Subcutaneous adipose tissue (tissue), 4 donors: Measurements from ENCODE around the gene ATG101. TPM values are rescaled to one million over a fixed set of nuclear protein-coding genes. Genes with fewer than 3 reads are reported as not detected.

Experiments used
- CTCF ChIP-seq: fragments of 450-650 bp; IDR thresholded peaks from one replicate; pipeline ENCODE4 v1.5.1; 2016; ENCODE audit warnings: low read depth, mild to moderate bottlenecking, control low read depth, antibody characterized with exemption, moderate library complexity
- total RNA-seq, 4 donors: library from RNA; depleted of rRNA; stranded (reverse); fragments of >200 nt; gene quantifications; one replicate each; pipeline ENCODE4 v1.1.0, GENCODE V29; 2016

Gene ATG101
- total RNA-seq, 4 donors from 2014 or later = 16.3 to 29.9 (median 26.5) TPM

- no peak for TF ChIP-seq CTCF
Observed at GRCh38 chr12:52043386-52044212, 26.2 kb upstream of the ATG101 start.

- TF ChIP-seq CTCF = no peak
Observed at GRCh38 chr12:52044292-52044983, 25.3 kb upstream of the ATG101 start.

- no peak for TF ChIP-seq CTCF
Observed at GRCh38 chr12:52045794-52046199, 24.0 kb upstream of the ATG101 start.

GRCh38 chr12:52046859-52047258, 22.9 kb upstream of the ATG101 start:
- TF ChIP-seq CTCF = no peak

GRCh38 chr12:52049286-52049685, 20.5 kb upstream of the ATG101 start:
- no peak for TF ChIP-seq CTCF

- no peak for TF ChIP-seq CTCF
Observed at GRCh38 chr12:52049688-52050087, 20.1 kb upstream of the ATG101 start.

- no peak for TF ChIP-seq CTCF
Observed at GRCh38 chr12:52050116-52050757, 19.5 kb upstream of the ATG101 start.
